ENCODE results near the gene RNF113B. TPM values are rescaled to one million over a fixed set of nuclear protein-coding genes. Genes with fewer than 3 reads are reported as not detected.

Gene RNF113B
- total RNA-seq, 1 experiment from 2014 or later = not detected

- ChIA-PET POLR2A (no interaction called here), CTCF (interaction anchor here (1.1 kb wide), 1 partner anchor 13 kb away, joined by 6 read pairs; no protein-coding TSS in a partner anchor)
- intact Hi-C loops (cut with micrococcal nuclease) = no loop called here
- no peak overlapping the region for H3K27ac Mint-ChIP-seq (ENCODE audit: low read depth, unreplicated experiment)
- peaks cover 1% of the 10 kb centered on the region for H3K9me3 Mint-ChIP-seq (ENCODE audit: unreplicated experiment)
- H3K4me1 Mint-ChIP-seq (ENCODE audit: insufficient read depth, unreplicated experiment) = no peaks in the 10 kb centered on the region
- no peak for TF ChIP-seq CTCF (IDR thresholded peaks at IDR 0.05; ENCODE audit: unreplicated experiment)
- no peak overlapping the region for H3K4me3 Mint-ChIP-seq (ENCODE audit: unreplicated experiment)
- no peaks in the 10 kb centered on the region for H3K36me3 Mint-ChIP-seq (ENCODE audit: insufficient read depth, unreplicated experiment)
- BruUV-seq (replicated peaks) = no TSS peak
- no peak for DNase-seq (ENCODE audit: unreplicated experiment)
- no peaks in the 10 kb centered on the region for H3K27me3 Mint-ChIP-seq (ENCODE audit: insufficient read depth, unreplicated experiment)
These were observed 37.1 kb upstream of the RNF113B start for GRCh38 chr13:98214008-98214643.

GRCh38 chr13:98213354-98213753 lies 36.3 kb upstream of the RNF113B start:
- ChIA-PET POLR2A (no interaction called here), CTCF (interaction anchor here (1.1 kb wide), 1 partner anchor 12 kb away, joined by 6 read pairs; no protein-coding TSS in a partner anchor)
- intact Hi-C loops (cut with micrococcal nuclease) = no loop called here
- H3K4me1 Mint-ChIP-seq (ENCODE audit: insufficient read depth, unreplicated experiment) = no peaks in the 10 kb centered on the region
- peaks cover 7% of the 10 kb centered on the region for H3K9me3 Mint-ChIP-seq (ENCODE audit: unreplicated experiment)
- no peak for TF ChIP-seq CTCF (IDR thresholded peaks at IDR 0.05; ENCODE audit: unreplicated experiment)
- H3K4me3 Mint-ChIP-seq (ENCODE audit: unreplicated experiment) = no peak overlapping the region
- BruUV-seq (replicated peaks) = no TSS peak
- H3K27ac Mint-ChIP-seq (ENCODE audit: low read depth, unreplicated experiment) = no peak overlapping the region
- H3K36me3 Mint-ChIP-seq (ENCODE audit: insufficient read depth, unreplicated experiment) = no peaks in the 10 kb centered on the region
- DNase-seq (ENCODE audit: unreplicated experiment) = no peak
- no peaks in the 10 kb centered on the region for H3K27me3 Mint-ChIP-seq (ENCODE audit: insufficient read depth, unreplicated experiment)

GRCh38 chr13:98212763-98213162 lies 35.7 kb upstream of the RNF113B start:
- intact Hi-C loops (cut with micrococcal nuclease) = no loop called here
- Mint-ChIP-seq H3K4me1 (ENCODE audit: insufficient read depth, unreplicated experiment) (no peaks in the 10 kb centered on the region), H3K4me3 (ENCODE audit: unreplicated experiment) (no peak overlapping the region), H3K27ac (ENCODE audit: low read depth, unreplicated experiment) (no peak overlapping the region), H3K27me3 (ENCODE audit: insufficient read depth, unreplicated experiment) (no peaks in the 10 kb centered on the region), H3K9me3 (ENCODE audit: unreplicated experiment) (peaks cover 7% of the 10 kb centered on the region), H3K36me3 (ENCODE audit: insufficient read depth, unreplicated experiment) (no peaks in the 10 kb centered on the region)
- TF ChIP-seq CTCF (IDR thresholded peaks at IDR 0.05; ENCODE audit: unreplicated experiment) = no peak
- CTCF ChIA-PET = no interaction called here
- BruUV-seq (replicated peaks) = no TSS peak
- DNase-seq (ENCODE audit: unreplicated experiment) = no peak
- POLR2A ChIA-PET = no interaction called here

- Mint-ChIP-seq H3K36me3 (ENCODE audit: insufficient read depth, unreplicated experiment) (no peaks in the 10 kb centered on the region), H3K4me1 (ENCODE audit: insufficient read depth, unreplicated experiment) (no peaks in the 10 kb centered on the region), H3K27ac (ENCODE audit: low read depth, unreplicated experiment) (no peak overlapping the region), H3K9me3 (ENCODE audit: unreplicated experiment) (peaks cover 26% of the 10 kb centered on the region), H3K27me3 (ENCODE audit: insufficient read depth, unreplicated experiment) (no peaks in the 10 kb centered on the region), H3K4me3 (ENCODE audit: unreplicated experiment) (no peak overlapping the region)
- intact Hi-C loops (cut with micrococcal nuclease) = no loop called here
- no TSS peak for BruUV-seq (replicated peaks)
- no peak for TF ChIP-seq CTCF (IDR thresholded peaks at IDR 0.05; ENCODE audit: unreplicated experiment)
- no peak for DNase-seq (ENCODE audit: unreplicated experiment)
- CTCF ChIA-PET = interaction anchor here (0.7 kb wide), 2 partner anchors 13 to 45 kb away, joined by 3 to 4 read pairs; no protein-coding TSS in a partner anchor
- POLR2A ChIA-PET = no interaction called here
These were observed 31.5 kb upstream of the RNF113B start for GRCh38 chr13:98208606-98209005.

Data from MCF 10A (cell line).